K562 (cell line): Measurements from ENCODE around the gene RFLNA.

Experiments
- ARHGAP35 ChIP-seq: fragments of 450-650 bp; IDR thresholded peaks from 2 replicates; pipeline ENCODE4 v1.6.1; 2018; ENCODE audit not compliant: partially characterized antibody
- ERF ChIP-seq: fragments of 450-650 bp; formaldehyde crosslinking; IDR thresholded peaks from 2 replicates; pipeline ENCODE4 v1.4.0; 2020; ENCODE audit warnings: mild to moderate bottlenecking, mixed read lengths
- HDAC8 ChIP-seq: fragments of 450-650 bp; IDR thresholded peaks from 2 replicates; pipeline ENCODE4 v1.6.1; 2016; ENCODE audit warnings: mild to moderate bottlenecking, missing genetic modification characterization, moderate library complexity, missing compliant biosample characterization
- MYBL2 ChIP-seq, 2 experiments: fragments of 450-650 bp in 1 of 2; sonication (generic) in 1 of 2; formaldehyde crosslinking in 1 of 2; IDR thresholded peaks; 2 replicates each; pipeline versions ENCODE4 v1.6.1 to v1.8.1; 2017 to 2022; ENCODE audit warnings: borderline replicate concordance in 1 of 2, inconsistent platforms in 1 of 2, low read depth in 1 of 2, mild to moderate bottlenecking in 1 of 2, missing genetic modification reagents in 1 of 2, moderate library complexity in 1 of 2
- POLR2G ChIP-seq: fragments of 200-400 bp; formaldehyde crosslinking; IDR thresholded peaks from 2 replicates; pipeline ENCODE4 v1.6.1; 2017; ENCODE audit warnings: low read depth, mild to moderate bottlenecking, antibody characterized with exemption, low read length, moderate library complexity
- POLR3A ChIP-seq: IDR thresholded peaks from 2 replicates; pipeline ENCODE4 v1.6.1; 2011; ENCODE audit warnings: borderline replicate concordance, mild to moderate bottlenecking, moderate library complexity; ENCODE audit not compliant: insufficient read length, insufficient read depth; ENCODE audit errors: extremely low read depth
- RAD21 ChIP-seq, 2 experiments: fragments of 250-450 bp in 1 of 2; fragments of 450-650 bp in 1 of 2; sonication (Bioruptor Pico) in 1 of 2; formaldehyde crosslinking in 1 of 2; IDR thresholded peaks in 1 of 2; conservative IDR thresholded peaks in 1 of 2; 2 replicates each; pipeline versions ENCODE4 v1.4.0 to v1.8.0; 2020 to 2022; ENCODE audit warnings: mild to moderate bottlenecking in 2 of 2, moderate library complexity in 1 of 2
- RBM22 ChIP-seq: fragments of 200-400 bp; formaldehyde crosslinking; IDR thresholded peaks from 2 replicates; pipeline ENCODE4 v1.6.1; 2018; ENCODE audit warnings: low read length, low read depth; ENCODE audit not compliant: poor library complexity, severe bottlenecking
- SMARCE1 ChIP-seq: fragments of 450-650 bp; IDR thresholded peaks from 2 replicates; pipeline ENCODE4 v1.7.1; 2016; ENCODE audit warnings: mild to moderate bottlenecking
- SMC3 ChIP-seq: conservative IDR thresholded peaks from 2 replicates; pipeline ENCODE4 v1.6.1; 2011; ENCODE audit warnings: low read depth, low read length, improper control_type of control experiment; ENCODE audit not compliant: insufficient read depth
- TCF3 ChIP-seq: sonication (generic); formaldehyde crosslinking; IDR thresholded peaks from 2 replicates; pipeline ENCODE4 v1.4.0; 2020; ENCODE audit warnings: mild to moderate bottlenecking, missing genetic modification reagents
- TF ChIP-seq, protein P1 (sequence below): fragments of 150-350 bp; IDR thresholded peaks from 2 replicates; pipeline ENCODE4 v1.6.1; 2014; ENCODE audit warnings: low read depth, mild to moderate bottlenecking, low read length, borderline replicate concordance
- TF ChIP-seq, protein P2 (sequence below), 2 experiments: fragments of 450-650 bp in 1 of 2; sonication (generic) in 1 of 2; formaldehyde crosslinking; conservative IDR thresholded peaks; 2 replicates each; pipeline versions ENCODE4 v1.4.0 to v1.8.1; 2020 to 2022; ENCODE audit warnings: mild to moderate bottlenecking in 1 of 2, missing genetic modification reagents in 1 of 2

DNA sequence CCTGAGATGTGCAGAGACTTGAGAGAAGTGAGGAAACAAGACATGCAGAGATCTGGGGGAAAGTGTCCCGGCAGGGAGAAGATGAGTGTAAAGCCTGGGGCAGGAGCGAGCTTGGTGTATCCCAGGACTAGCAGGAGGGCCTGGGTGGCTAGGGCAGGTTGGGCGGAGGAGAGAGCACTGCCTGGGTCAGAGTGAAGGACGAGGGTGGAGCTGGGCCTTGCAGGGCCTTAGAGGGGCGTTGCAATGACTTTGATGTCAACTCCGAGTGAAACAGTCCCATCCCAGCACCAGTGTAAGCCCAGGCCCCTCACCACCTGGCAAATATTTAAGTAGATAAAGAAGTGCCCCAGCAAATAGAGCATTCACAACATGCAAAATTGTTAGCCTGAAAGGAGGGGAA lies 24.2 kb upstream of the RFLNA start:
- TF ChIP-seq POLR3A (no peak), SMARCE1 (no peak), POLR2G (no peak), ARHGAP35 (no peak), RAD21 (CRISPR knock-in tag; conservative IDR thresholded peaks at IDR 0.05 in 1 of 2, IDR thresholded peaks at IDR 0.05 in 1 of 2) (no peak), MYBL2 (IDR thresholded peaks at IDR 0.05; ENCODE audit: low read depth) (no peak), MYBL2 (CRISPR knock-in tag; IDR thresholded peaks at IDR 0.05; ENCODE audit: borderline replicate concordance) (no peak), TCF3 (CRISPR knock-in tag) (no peak), SMC3 (no peak), HDAC8 (tag) (no peak), ERF (no peak), RBM22 (no peak)
- TF ChIP-seq, protein P1, sequence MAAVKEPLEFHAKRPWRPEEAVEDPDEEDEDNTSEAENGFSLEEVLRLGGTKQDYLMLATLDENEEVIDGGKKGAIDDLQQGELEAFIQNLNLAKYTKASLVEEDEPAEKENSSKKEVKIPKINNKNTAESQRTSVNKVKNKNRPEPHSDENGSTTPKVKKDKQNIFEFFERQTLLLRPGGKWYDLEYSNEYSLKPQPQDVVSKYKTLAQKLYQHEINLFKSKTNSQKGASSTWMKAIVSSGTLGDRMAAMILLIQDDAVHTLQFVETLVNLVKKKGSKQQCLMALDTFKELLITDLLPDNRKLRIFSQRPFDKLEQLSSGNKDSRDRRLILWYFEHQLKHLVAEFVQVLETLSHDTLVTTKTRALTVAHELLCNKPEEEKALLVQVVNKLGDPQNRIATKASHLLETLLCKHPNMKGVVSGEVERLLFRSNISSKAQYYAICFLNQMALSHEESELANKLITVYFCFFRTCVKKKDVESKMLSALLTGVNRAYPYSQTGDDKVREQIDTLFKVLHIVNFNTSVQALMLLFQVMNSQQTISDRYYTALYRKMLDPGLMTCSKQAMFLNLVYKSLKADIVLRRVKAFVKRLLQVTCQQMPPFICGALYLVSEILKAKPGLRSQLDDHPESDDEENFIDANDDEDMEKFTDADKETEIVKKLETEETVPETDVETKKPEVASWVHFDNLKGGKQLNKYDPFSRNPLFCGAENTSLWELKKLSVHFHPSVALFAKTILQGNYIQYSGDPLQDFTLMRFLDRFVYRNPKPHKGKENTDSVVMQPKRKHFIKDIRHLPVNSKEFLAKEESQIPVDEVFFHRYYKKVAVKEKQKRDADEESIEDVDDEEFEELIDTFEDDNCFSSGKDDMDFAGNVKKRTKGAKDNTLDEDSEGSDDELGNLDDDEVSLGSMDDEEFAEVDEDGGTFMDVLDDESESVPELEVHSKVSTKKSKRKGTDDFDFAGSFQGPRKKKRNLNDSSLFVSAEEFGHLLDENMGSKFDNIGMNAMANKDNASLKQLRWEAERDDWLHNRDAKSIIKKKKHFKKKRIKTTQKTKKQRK = no peak
- TF ChIP-seq, protein P2, sequence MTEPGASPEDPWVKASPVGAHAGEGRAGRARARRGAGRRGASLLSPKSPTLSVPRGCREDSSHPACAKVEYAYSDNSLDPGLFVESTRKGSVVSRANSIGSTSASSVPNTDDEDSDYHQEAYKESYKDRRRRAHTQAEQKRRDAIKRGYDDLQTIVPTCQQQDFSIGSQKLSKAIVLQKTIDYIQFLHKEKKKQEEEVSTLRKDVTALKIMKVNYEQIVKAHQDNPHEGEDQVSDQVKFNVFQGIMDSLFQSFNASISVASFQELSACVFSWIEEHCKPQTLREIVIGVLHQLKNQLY (CRISPR knock-in tag; conservative IDR thresholded peaks at IDR 0.05) = no peak
